K562 (cell line): ENCODE measurements around the gene RESF1. TPM values are rescaled to one million over a fixed set of nuclear protein-coding genes. Genes with fewer than 3 reads are reported as not detected.

Experiments used
- ATAC-seq: fragments of 200-7000 bp; cut with Tn5 transposase; 3 replicates; pipeline ENCODE4 v1.9.1; 2020; ENCODE audit warnings: moderate library complexity
- BruUV-seq: library from RNA; stranded (reverse); fragments of 400-500 nt; replicated peaks from 2 replicates; lab custom pipeline; 2021; lab: Mats Ljungman, UMichigan
- CTCF ChIA-PET: fragments of 300-600 bp; formaldehyde crosslinking; extraction: SDS; loops from one replicate; lab custom pipeline; 2021; ENCODE audit warnings: low intra/inter-chr PET ratio; lab: Yijun Ruan, JAX
- POLR2A ChIA-PET: fragments of 300-600, 350-650 bp; sonication (Branson Sonifier 250); formaldehyde crosslinking; extraction: SDS; loops from one replicate; lab custom pipeline; 2021; ENCODE audit warnings: antibody characterized with exemption, inconsistent platforms; lab: Yijun Ruan, JAX
- DNase-seq, 4 experiments: peaks; one replicate each; pipeline versions ENCODE4 v3.0.0 to v3.0.0-alpha.2; 2011 to 2018; ENCODE audit warnings: low spot score in 3 of 4, mixed read lengths in 3 of 4; ENCODE audit errors: extremely low read depth in 1 of 4
- FAIRE-seq: peaks from 2 replicates; lab custom pipeline; 2011; peaks lifted over from hg19 to GRCh38; lab: Jason Lieb, UNC
- H2AFZ ChIP-seq: 2 replicates; pipeline ENCODE4 v1.6.0; 2011; ENCODE audit warnings: low read depth, low read length, control low read depth, inconsistent platforms
- H3K27ac ChIP-seq: fragments of 200-600 bp; 3 replicates; pipeline ENCODE4 v1.8.0; 2011; ENCODE audit warnings: low read depth, mild to moderate bottlenecking, control low read depth, inconsistent platforms, low read length, moderate library complexity, mixed read lengths; ENCODE audit errors: extremely low read depth
- H3K27me3 ChIP-seq, 2 experiments: fragments of 300-600 bp in 1 of 2; 2 replicates in 1 of 2; 3 replicates in 1 of 2; pipeline versions ENCODE4 v1.6.0 to v1.8.0; 2011; ENCODE audit warnings: inconsistent platforms in 2 of 2, low read length in 2 of 2, mild to moderate bottlenecking in 1 of 2, mixed read lengths in 1 of 2, moderate library complexity in 1 of 2; ENCODE audit not compliant: control insufficient read depth in 2 of 2, insufficient read depth in 2 of 2
- H3K36me3 ChIP-seq: fragments of 300-600 bp; 3 replicates; pipeline ENCODE4 v1.8.0; 2011; ENCODE audit warnings: mild to moderate bottlenecking, low read length, inconsistent platforms; ENCODE audit not compliant: control insufficient read depth, insufficient read depth
- H3K4me1 ChIP-seq, 2 experiments: fragments of 200-600 bp in 1 of 2; replicated peaks in 1 of 2; 2 replicates in 1 of 2; 3 replicates in 1 of 2; pipeline versions ENCODE4 v1.5.1 to v1.8.0; 2011; ENCODE audit warnings: inconsistent platforms in 2 of 2, low read length in 2 of 2, mild to moderate bottlenecking in 1 of 2, mixed read lengths in 1 of 2, moderate library complexity in 1 of 2; ENCODE audit not compliant: control insufficient read depth in 2 of 2, insufficient read depth in 2 of 2
- H3K4me2 ChIP-seq: 2 replicates; pipeline ENCODE4 v1.6.1; 2011; ENCODE audit warnings: low read length, control low read depth, inconsistent platforms, mixed read lengths; ENCODE audit not compliant: insufficient read depth
- H3K4me3 ChIP-seq: fragments of 200-600 bp; sonication (generic), shearing (Covaris generic); 2 replicates; pipeline ENCODE4 v1.5.1; 2016; ENCODE audit warnings: control low read depth, inconsistent platforms
- H3K79me2 ChIP-seq: fragments of 200-600 bp; 3 replicates; pipeline ENCODE4 v1.8.0; 2011; ENCODE audit warnings: low read length, inconsistent platforms; ENCODE audit not compliant: control insufficient read depth, insufficient read depth
- H3K9ac ChIP-seq, 2 experiments: 2 replicates each; pipeline versions ENCODE4 v1.6.0 to v1.6.1; 2011; ENCODE audit warnings: low read depth in 2 of 2, low read length in 2 of 2, control low read depth in 1 of 2, inconsistent platforms in 1 of 2, mild to moderate bottlenecking in 1 of 2, mixed read lengths in 1 of 2; ENCODE audit not compliant: insufficient read depth in 1 of 2
- H3K9me1 ChIP-seq: one replicate; pipeline ENCODE4 v1.6.0; 2011; ENCODE audit warnings: inconsistent platforms, mild to moderate bottlenecking, low read length, moderate library complexity; ENCODE audit not compliant: control insufficient read depth, insufficient read depth
- H3K9me3 ChIP-seq: replicated peaks from 2 replicates; pipeline ENCODE4 v1.5.1; 2011; ENCODE audit warnings: low read depth, low read length, inconsistent platforms; ENCODE audit not compliant: control insufficient read depth, insufficient read depth
- H4K20me1 ChIP-seq: replicated peaks from 2 replicates; pipeline ENCODE4 v1.6.1; 2011; ENCODE audit warnings: low read length, inconsistent platforms, mixed read lengths; ENCODE audit not compliant: control insufficient read depth, insufficient read depth
- FOS ChIP-seq: IDR thresholded peaks from 3 replicates; pipeline ENCODE4 v1.6.1; 2011; ENCODE audit not compliant: insufficient read length; ENCODE audit errors: extremely low read depth
- HDGF ChIP-seq: fragments of 450-650 bp; IDR thresholded peaks from 2 replicates; pipeline ENCODE4 v1.6.1; 2016
- MBD2 ChIP-seq: sonication (generic); IDR thresholded peaks from 2 replicates; pipeline ENCODE4 v1.6.1; 2016; ENCODE audit warnings: low read depth, borderline replicate concordance
- NFIC ChIP-seq: fragments of 450-650 bp; IDR thresholded peaks from 2 replicates; pipeline ENCODE4 v1.6.1; 2017; ENCODE audit warnings: mild to moderate bottlenecking, inconsistent platforms
- NR4A1 ChIP-seq, 2 experiments: fragments of 250-450 bp in 1 of 2; fragments of 450-650 bp in 1 of 2; sonication (Bioruptor Pico) in 1 of 2; IDR thresholded peaks; 2 replicates each; pipeline versions ENCODE4 v1.4.0 to v1.6.1; 2016 to 2020; ENCODE audit warnings: mild to moderate bottlenecking in 2 of 2, missing compliant biosample characterization in 1 of 2, missing genetic modification characterization in 1 of 2, moderate library complexity in 1 of 2
- PRPF4 ChIP-seq: fragments of 200-400 bp; formaldehyde crosslinking; IDR thresholded peaks from one replicate; pipeline ENCODE4 v1.6.1; 2017; ENCODE audit warnings: low read length, low read depth, mild to moderate bottlenecking; ENCODE audit not compliant: insufficient read depth, poor library complexity, severe bottlenecking
- RUNX1 ChIP-seq: sonication (generic); IDR thresholded peaks from 2 replicates; pipeline ENCODE4 v1.6.1; 2016; ENCODE audit warnings: antibody characterized with exemption, low read depth
- ZBTB1 ChIP-seq: sonication (generic); formaldehyde crosslinking; IDR thresholded peaks from 2 replicates; pipeline ENCODE4 v1.8.1; 2023; ENCODE audit warnings: missing genetic modification reagents, low read depth, mild to moderate bottlenecking, borderline replicate concordance
- ZNF184 ChIP-seq: sonication (generic); formaldehyde crosslinking; IDR thresholded peaks from 2 replicates; pipeline ENCODE4 v1.5.0; 2020; ENCODE audit warnings: missing genetic modification reagents
- ZNF282 ChIP-seq: sonication (generic); formaldehyde crosslinking; IDR thresholded peaks from 2 replicates; pipeline ENCODE4 v1.8.1; 2023; ENCODE audit warnings: missing genetic modification reagents
- WGBS: fragments of 100-300 bp; shearing (Covaris generic); methylation state at CpG from one replicate; pipeline ENCODE4 v1.1.6; 2016; ENCODE audit warnings: low coverage, mixed read lengths; ENCODE audit not compliant: insufficient coverage; ENCODE audit errors: missing lambda C conversion rate; 5-methylcytosine and 5-hydroxymethylcytosine counted together
- in situ Hi-C: fragments of 300-500 bp; cut with MboI; formaldehyde crosslinking; loops from 4 replicates; pipeline ENCODE4 v1.15.0; 2018; ENCODE audit warnings: inconsistent platforms, mixed read lengths
- intact Hi-C: fragments of 100-400 bp; cut with micrococcal nuclease; formaldehyde crosslinking; loops from 2 replicates; pipeline ENCODE4 v1.14.2; 2022
- polyA plus RNA-seq, 8 experiments: library from polyadenylated mRNA; depleted of rRNA in 4 of 8; stranded (reverse) in 5 of 8; unstranded in 3 of 8; fragments of >200 nt; fragmentation: Nextera tagmentation in 2 of 8; fragmentation: Illumina TruSeq in 1 of 8; extraction: Ambion mirVana in 2 of 8; extraction: Trizol in 1 of 8; gene quantifications; 2 replicates each; pipeline versions ENCODE4 v1.2.1 to v1.2.3, GENCODE V29; 2011 to 2014; ENCODE audit warnings: inconsistent platforms in 1 of 8, missing spikeins in 1 of 8
- total RNA-seq, 7 experiments: library from RNA; depleted of rRNA in 6 of 7; stranded (reverse); fragments of >200 nt in 6 of 7; fragmentation: Illumina TruSeq in 2 of 7; extraction: Trizol in 2 of 7; gene quantifications; 2 replicates each; pipeline versions ENCODE4 v1.2.1 to v1.2.3, GENCODE V29; 2011 to 2021; ENCODE audit warnings: low replicate concordance in 1 of 7
- TF ChIP-seq, protein P1 (sequence below), 2 experiments: IDR thresholded peaks in 1 of 2; conservative IDR thresholded peaks in 1 of 2; 2 replicates each; pipeline ENCODE4 v1.6.1; 2016; ENCODE audit warnings: low read depth in 2 of 2, mild to moderate bottlenecking in 1 of 2, missing compliant biosample characterization in 1 of 2, missing genetic modification characterization in 1 of 2, moderate library complexity in 1 of 2
- TF ChIP-seq, protein P2 (sequence below): sonication (generic); formaldehyde crosslinking; IDR thresholded peaks from 2 replicates; pipeline ENCODE4 v1.8.1; 2023; ENCODE audit warnings: mild to moderate bottlenecking, missing genetic modification reagents

Gene RESF1
- total and polyA plus RNA-seq, 9 of the 15 experiments (the other 6 are each of a cell fraction or from before 2014, with no cell fraction given), result 21.5 to 121 (median 53.6) TPM

DNA sequence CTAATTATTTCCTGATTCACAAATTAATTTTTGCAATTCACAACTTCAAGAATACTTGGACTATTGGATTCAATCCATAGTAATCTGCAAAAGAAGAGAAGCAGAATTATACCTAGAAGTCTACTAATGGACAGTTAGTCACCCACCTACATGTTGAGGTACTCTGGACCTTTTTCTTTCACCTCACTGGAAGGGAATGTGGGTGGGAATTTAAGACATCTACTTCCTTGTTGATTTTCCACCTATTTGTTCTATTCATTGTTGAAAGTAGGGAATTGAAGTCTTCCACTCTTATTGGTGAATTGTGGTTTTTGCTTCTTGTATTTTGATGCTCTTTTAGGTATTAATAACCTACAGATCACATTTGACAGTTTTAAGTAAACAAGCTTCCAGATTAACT lies 11.0 kb downstream of the RESF1 start:
- ATAC-seq (no peak), DNase-seq (no peak), FAIRE-seq (no peak)
- Histone ChIP-seq H3K9me3 (peaks cover 33% of the 10 kb centered on the region), H3K9ac (no peak overlapping the region), H3K4me3 (no peak overlapping the region), H3K4me1 (peaks cover 0 to 7% of the 10 kb centered on the region in 2 experiments; a peak in 2 of 5 replicates), H3K27ac (no peak overlapping the region), H3K27me3 (no peaks in the 10 kb centered on the region), H3K79me2 (peaks cover 73% of the 10 kb centered on the region), H2AFZ (no peak overlapping the region), H3K36me3 (peaks cover 84% of the 10 kb centered on the region), H3K9me1 (no peaks in the 10 kb centered on the region), H3K4me2 (no peak overlapping the region), H4K20me1 (no peaks in the 10 kb centered on the region)
- in situ Hi-C loops (no loop called here), intact Hi-C loops (no loop called here)
- TF ChIP-seq NR4A1 (CRISPR knock-in tag; IDR thresholded peaks at IDR 0.05), result no peak
- TF ChIP-seq NR4A1 (tag; IDR thresholded peaks at IDR 0.05), result no peak
- no peak for TF ChIP-seq NFIC
- no peak for TF ChIP-seq HDGF
- TF ChIP-seq ZNF282, result no peak
- TF ChIP-seq MBD2, result no peak
- no peak for TF ChIP-seq PRPF4
- POLR2A ChIA-PET, result interaction anchor here (0.6 kb wide), 1 partner anchor 249 kb away, joined by 3 read pairs; no protein-coding TSS in a partner anchor
- BruUV-seq, result no TSS peak
- CTCF ChIA-PET, result no interaction called here

DNA sequence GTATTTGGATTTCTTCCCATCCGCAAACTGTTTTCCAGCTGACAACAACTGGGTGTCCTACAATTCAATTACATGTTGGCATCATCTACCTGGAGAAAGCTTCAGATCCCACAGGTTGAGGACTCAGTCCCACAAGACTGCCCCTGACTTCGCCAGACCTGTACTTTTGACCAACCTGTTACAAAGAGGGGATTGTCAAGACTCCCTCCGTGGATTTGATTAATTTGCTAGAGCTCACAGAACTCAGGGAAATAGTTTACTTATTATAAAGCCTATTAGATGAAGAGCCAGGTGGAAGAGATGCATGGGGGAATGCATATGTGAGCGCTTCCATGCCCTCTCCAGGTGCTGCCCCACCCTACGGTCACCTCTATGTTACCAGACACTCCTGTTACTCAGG lies 14.6 kb downstream of the RESF1 start:
- ATAC-seq (no peak), DNase-seq (no peak), FAIRE-seq (no peak)
- CTCF ChIA-PET, result no interaction called here
- in situ Hi-C loops (no loop called here), intact Hi-C loops (no loop called here)
- Histone ChIP-seq H3K36me3 (peaks cover 80% of the 10 kb centered on the region), H3K79me2 (peaks cover 55% of the 10 kb centered on the region), H3K4me2 (no peak overlapping the region), H3K4me1 (no peaks in the 10 kb centered on the region), H4K20me1 (no peaks in the 10 kb centered on the region), H3K9ac (no peak overlapping the region), H3K27me3 (no peaks in the 10 kb centered on the region), H3K9me3 (peaks cover 46% of the 10 kb centered on the region), H2AFZ (no peak overlapping the region), H3K4me3 (no peak overlapping the region), H3K9me1 (no peaks in the 10 kb centered on the region), H3K27ac (no peak overlapping the region)
- 100% methylated on average over 5 of the region's 5 CpGs for WGBS
- TSS peak; percentile 7 for BruUV-seq
- POLR2A ChIA-PET, result no interaction called here
- TF ChIP-seq HDGF (no peak), FOS (no peak), ZNF184 (CRISPR knock-in tag) (no peak), RUNX1 (no peak), ZBTB1 (no peak)
- TF ChIP-seq, protein P1, sequence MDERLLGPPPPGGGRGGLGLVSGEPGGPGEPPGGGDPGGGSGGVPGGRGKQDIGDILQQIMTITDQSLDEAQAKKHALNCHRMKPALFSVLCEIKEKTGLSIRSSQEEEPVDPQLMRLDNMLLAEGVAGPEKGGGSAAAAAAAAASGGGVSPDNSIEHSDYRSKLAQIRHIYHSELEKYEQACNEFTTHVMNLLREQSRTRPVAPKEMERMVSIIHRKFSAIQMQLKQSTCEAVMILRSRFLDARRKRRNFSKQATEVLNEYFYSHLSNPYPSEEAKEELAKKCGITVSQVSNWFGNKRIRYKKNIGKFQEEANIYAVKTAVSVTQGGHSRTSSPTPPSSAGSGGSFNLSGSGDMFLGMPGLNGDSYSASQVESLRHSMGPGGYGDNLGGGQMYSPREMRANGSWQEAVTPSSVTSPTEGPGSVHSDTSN (CRISPR knock-in tag; IDR thresholded peaks at IDR 0.05; ENCODE audit: low read depth), result no peak
- TF ChIP-seq, protein P1 (tag; conservative IDR thresholded peaks at IDR 0.05; ENCODE audit: low read depth), result no peak
- TF ChIP-seq, protein P2, sequence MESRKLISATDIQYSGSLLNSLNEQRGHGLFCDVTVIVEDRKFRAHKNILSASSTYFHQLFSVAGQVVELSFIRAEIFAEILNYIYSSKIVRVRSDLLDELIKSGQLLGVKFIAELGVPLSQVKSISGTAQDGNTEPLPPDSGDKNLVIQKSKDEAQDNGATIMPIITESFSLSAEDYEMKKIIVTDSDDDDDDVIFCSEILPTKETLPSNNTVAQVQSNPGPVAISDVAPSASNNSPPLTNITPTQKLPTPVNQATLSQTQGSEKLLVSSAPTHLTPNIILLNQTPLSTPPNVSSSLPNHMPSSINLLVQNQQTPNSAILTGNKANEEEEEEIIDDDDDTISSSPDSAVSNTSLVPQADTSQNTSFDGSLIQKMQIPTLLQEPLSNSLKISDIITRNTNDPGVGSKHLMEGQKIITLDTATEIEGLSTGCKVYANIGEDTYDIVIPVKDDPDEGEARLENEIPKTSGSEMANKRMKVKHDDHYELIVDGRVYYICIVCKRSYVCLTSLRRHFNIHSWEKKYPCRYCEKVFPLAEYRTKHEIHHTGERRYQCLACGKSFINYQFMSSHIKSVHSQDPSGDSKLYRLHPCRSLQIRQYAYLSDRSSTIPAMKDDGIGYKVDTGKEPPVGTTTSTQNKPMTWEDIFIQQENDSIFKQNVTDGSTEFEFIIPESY (CRISPR knock-in tag), result no peak
